Neural cell (in vitro differentiated cells): ENCODE measurements around the gene GSG1L2.

Experiments used
- CTCF ChIP-seq: fragments of 450-650 bp; IDR thresholded peaks from 2 replicates; pipeline ENCODE4 v1.5.1; 2014; ENCODE audit warnings: antibody characterized with exemption, mild to moderate bottlenecking, moderate library complexity; ENCODE audit not compliant: poor library complexity, severe bottlenecking
- EP300 ChIP-seq: fragments of 450-650 bp; conservative IDR thresholded peaks from 2 replicates; pipeline ENCODE4 v1.6.1; 2014; ENCODE audit warnings: antibody characterized with exemption, mild to moderate bottlenecking, moderate library complexity; ENCODE audit not compliant: poor library complexity, severe bottlenecking
- EZH2 ChIP-seq: fragments of 200-600, 300-800 bp; shearing (Covaris generic), sonication (generic); IDR thresholded peaks from 2 replicates; pipeline ENCODE4 v1.6.1; 2014; ENCODE audit warnings: antibody characterized with exemption, low read length, borderline replicate concordance, mild to moderate bottlenecking; ENCODE audit not compliant: insufficient read depth, poor library complexity, severe bottlenecking
- POLR2AphosphoS5 ChIP-seq: IDR thresholded peaks from 2 replicates; pipeline ENCODE4 v1.6.1; 2012
- RAD21 ChIP-seq: fragments of 450-650 bp; conservative IDR thresholded peaks from 2 replicates; pipeline ENCODE4 v1.6.1; 2014; ENCODE audit warnings: antibody characterized with exemption, mild to moderate bottlenecking, moderate library complexity
- TAF1 ChIP-seq: IDR thresholded peaks from 2 replicates; pipeline ENCODE4 v1.6.1; 2012; ENCODE audit warnings: low read depth
- TF ChIP-seq, protein P1 (sequence below): IDR thresholded peaks from 2 replicates; pipeline ENCODE4 v1.6.1; 2012; ENCODE audit warnings: borderline replicate concordance

GRCh38 chr17:9837551-9838471, 15.9 kb upstream of the GSG1L2 start:
- TF ChIP-seq CTCF (no peak), POLR2AphosphoS5 (no peak), EZH2 (no peak), EP300 (no peak), RAD21 (no peak), TAF1 (no peak)
- TF ChIP-seq, protein P1, sequence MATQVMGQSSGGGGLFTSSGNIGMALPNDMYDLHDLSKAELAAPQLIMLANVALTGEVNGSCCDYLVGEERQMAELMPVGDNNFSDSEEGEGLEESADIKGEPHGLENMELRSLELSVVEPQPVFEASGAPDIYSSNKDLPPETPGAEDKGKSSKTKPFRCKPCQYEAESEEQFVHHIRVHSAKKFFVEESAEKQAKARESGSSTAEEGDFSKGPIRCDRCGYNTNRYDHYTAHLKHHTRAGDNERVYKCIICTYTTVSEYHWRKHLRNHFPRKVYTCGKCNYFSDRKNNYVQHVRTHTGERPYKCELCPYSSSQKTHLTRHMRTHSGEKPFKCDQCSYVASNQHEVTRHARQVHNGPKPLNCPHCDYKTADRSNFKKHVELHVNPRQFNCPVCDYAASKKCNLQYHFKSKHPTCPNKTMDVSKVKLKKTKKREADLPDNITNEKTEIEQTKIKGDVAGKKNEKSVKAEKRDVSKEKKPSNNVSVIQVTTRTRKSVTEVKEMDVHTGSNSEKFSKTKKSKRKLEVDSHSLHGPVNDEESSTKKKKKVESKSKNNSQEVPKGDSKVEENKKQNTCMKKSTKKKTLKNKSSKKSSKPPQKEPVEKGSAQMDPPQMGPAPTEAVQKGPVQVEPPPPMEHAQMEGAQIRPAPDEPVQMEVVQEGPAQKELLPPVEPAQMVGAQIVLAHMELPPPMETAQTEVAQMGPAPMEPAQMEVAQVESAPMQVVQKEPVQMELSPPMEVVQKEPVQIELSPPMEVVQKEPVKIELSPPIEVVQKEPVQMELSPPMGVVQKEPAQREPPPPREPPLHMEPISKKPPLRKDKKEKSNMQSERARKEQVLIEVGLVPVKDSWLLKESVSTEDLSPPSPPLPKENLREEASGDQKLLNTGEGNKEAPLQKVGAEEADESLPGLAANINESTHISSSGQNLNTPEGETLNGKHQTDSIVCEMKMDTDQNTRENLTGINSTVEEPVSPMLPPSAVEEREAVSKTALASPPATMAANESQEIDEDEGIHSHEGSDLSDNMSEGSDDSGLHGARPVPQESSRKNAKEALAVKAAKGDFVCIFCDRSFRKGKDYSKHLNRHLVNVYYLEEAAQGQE: no peak
